Urinary bladder (tissue), 4 donors: Measurements from ENCODE around the gene MRPS31. TPM values are rescaled to one million over a fixed set of nuclear protein-coding genes. Genes with fewer than 3 reads are reported as not detected.
"Not testable (repeated sequence)": the region's sequence is repeated elsewhere in the genome, so short reads cannot be mapped to it uniquely, and the experiment has no call there.

Experiments used
- DNase-seq: peaks from one replicate; pipeline ENCODE4 v3.0.0-alpha.2; 2015; ENCODE audit errors: extremely low spot score
- H3K27ac ChIP-seq: one replicate; pipeline ENCODE4 v1.5.1; 2013; ENCODE audit warnings: low read depth, mild to moderate bottlenecking, moderate library complexity
- H3K36me3 ChIP-seq: one replicate; pipeline ENCODE4 v1.6.1; 2013; ENCODE audit warnings: mild to moderate bottlenecking, moderate library complexity; ENCODE audit not compliant: insufficient read depth
- H3K4me1 ChIP-seq: one replicate; pipeline ENCODE4 v1.6.1; 2013; ENCODE audit warnings: mild to moderate bottlenecking, moderate library complexity; ENCODE audit not compliant: insufficient read depth
- H3K4me3 ChIP-seq: one replicate; pipeline ENCODE4 v1.5.1; 2013; ENCODE audit warnings: low read depth, low read length
- WGBS: extraction: QIAGEN DNeasy Blood & Tissue Kit; methylation state at CpG from one replicate; pipeline ENCODE4 v1.1.7; 2013; 5-methylcytosine and 5-hydroxymethylcytosine counted together
- polyA plus RNA-seq: library from polyadenylated mRNA; stranded (reverse); fragments of 200-250 nt; gene quantifications from one replicate; pipeline ENCODE4 v1.2.3, GENCODE V29; 2013
- total RNA-seq: library from RNA; depleted of rRNA; stranded (reverse); fragments of >200 nt; gene quantifications from one replicate; pipeline ENCODE4 v1.2.3, GENCODE V29; 2014
- donor health status: healthy with polysubstance abuse.
- donor health status: healthy.

Gene MRPS31
- total and polyA plus RNA-seq, 2 donors = 22.8 to 42.9 TPM

DNA sequence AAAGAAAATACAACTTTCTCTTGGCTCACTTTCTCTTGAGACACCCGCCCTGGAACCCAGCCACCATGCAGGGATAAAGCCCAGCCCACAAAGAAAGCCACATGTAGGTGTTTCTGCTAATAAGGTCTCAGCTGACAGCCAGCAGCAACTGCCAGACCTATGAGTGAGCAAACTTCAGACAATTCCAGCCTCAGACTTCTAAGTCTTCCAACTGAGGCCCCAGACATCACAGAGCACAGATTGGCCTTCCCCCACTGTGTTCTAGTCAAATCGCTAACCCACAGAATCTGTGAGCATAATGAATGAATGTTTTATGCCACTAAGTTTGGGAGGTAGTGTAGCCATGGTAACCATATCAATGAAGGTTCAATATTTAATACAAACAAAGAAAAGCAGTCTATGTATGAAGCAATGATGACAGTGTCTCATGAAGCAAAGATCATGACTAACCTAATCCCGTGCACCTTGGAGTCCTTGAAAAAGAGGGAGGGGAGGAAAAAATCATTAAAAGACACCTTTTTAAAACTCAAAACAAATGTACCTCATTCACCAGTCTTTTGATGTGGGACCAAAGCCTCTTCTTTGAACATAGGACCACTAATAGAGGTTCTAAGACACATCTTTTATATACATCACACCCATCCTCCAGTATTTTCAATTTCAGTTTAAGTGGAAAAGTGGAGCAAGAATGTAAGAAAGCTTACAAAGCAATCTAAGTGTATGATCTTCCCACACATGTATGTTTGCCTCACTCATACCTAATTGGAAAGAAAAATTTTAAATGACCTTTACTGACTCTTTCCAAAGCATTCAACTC, 6.2 kb downstream of the MRPS31 start:
- no peak for DNase-seq
- 87% methylated on average over 3 of the region's 3 CpGs for WGBS
- no peak overlapping the region for H3K27ac ChIP-seq

DNA sequence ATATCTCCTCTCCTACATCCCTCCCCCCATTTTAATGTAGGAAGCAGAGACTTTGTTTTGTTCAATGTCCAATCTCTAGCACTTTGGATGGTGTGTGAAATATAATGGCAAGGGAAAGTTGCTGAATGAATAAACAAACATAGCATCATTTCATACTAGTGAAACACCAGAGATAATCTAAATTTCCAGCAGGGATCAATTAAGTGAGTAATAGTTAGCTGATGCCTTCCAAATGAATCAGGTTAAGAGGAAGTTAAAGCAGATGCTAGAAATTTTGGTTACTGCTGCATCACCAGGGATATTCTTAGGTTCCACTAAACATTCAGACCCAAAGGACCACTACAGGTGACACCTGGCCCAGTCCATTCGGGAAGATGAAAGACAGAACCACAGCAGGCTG, 8.1 kb downstream of the MRPS31 start:
- 90% methylated on average over 1 of the region's 1 CpG for WGBS
- H3K27ac ChIP-seq = no peak overlapping the region
- H3K4me1 ChIP-seq = no peaks in the 10 kb centered on the region
- H3K36me3 ChIP-seq = no peaks in the 10 kb centered on the region
- H3K4me3 ChIP-seq = no peak overlapping the region
- DNase-seq = no peak

More for the DNA sequence above, 6.2 kb downstream of the MRPS31 start:
- Histone ChIP-seq H3K4me3 (no peak overlapping the region), H3K36me3 (no peaks in the 10 kb centered on the region), H3K4me1 (no peaks in the 10 kb centered on the region)

DNA sequence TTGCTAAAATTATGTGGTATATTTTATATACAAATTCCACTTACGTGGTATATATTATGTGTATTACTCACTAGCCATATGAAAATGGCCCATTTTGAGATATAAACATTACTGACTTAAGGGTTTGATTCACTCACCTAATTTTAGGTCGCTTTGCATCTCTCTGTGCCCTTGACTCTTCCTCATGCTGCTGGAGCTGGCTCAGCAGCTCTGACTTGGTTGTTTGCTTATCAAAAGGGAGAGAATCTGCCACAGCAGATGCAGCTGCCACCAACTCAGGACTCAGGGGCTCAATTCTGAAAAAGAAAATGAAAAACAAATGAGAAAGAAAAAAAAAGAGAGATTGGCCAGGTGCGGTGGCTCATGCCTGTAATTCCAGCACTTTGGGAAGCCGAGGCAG, 12.2 kb downstream of the MRPS31 start:
- no peak overlapping the region for H3K4me3 ChIP-seq
- H3K4me1 ChIP-seq = no peaks in the 10 kb centered on the region
- DNase-seq = no peak
- H3K36me3 ChIP-seq = no peaks in the 10 kb centered on the region
- no peak overlapping the region for H3K27ac ChIP-seq
- WGBS = 97% methylated on average over 4 of the region's 4 CpGs

DNA sequence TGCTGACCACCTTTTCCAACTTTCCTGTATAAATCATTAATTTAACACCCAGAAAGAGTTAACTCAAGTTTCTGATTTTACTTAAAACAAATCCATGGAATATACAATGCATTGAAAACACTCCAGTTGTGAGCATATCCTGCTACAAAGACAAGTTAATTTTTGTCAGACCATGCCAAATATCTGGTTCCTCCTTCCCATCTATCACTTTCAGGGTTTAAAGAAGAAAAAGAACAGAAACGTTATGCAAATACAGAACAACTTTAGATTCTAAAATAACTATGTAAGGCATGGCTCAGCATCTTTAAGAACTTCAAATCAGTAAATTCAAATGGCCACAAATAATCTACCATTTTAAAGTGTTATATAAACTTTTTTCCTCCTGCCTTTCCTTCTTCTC, 14.9 kb downstream of the MRPS31 start:
- Histone ChIP-seq H3K4me1 (no peaks in the 10 kb centered on the region), H3K4me3 (no peak overlapping the region), H3K36me3 (no peaks in the 10 kb centered on the region), H3K27ac (no peak overlapping the region)
- no peak for DNase-seq
- 77% methylated on average over 1 of the region's 1 CpG for WGBS

DNA sequence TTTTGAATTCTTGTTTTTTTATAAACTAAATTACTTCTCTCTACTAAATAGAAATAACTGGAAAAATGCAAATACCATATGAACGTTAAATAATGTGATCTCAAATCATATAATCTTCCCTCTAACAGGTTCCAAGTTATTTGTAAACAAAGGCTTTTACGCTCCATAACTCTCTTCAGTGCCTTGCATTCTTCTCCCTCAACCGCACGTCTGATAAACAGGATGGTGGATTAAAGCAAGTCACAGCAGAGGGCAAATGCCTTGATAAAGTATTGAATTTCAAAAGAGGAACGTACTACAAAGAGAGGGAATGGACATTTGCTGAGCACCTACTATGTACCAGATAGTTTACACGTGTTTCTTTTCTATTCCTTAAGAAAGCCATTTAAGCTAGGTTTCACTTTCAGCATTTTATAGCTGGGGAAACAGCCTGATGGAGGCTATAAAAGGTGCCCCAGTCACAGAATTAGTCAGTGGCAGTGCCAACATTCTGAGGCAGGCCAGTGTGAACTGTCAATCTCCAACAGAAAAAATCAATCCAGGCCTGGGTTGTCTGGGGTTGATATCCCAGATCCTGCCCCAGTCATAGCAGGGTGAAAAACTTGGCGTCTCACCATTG, 15.8 kb downstream of the MRPS31 start:
- H3K4me1 ChIP-seq = no peaks in the 10 kb centered on the region
- no peak overlapping the region for H3K4me3 ChIP-seq
- DNase-seq = no peak
- H3K36me3 ChIP-seq = no peaks in the 10 kb centered on the region
- H3K27ac ChIP-seq = no peak overlapping the region
- 62% methylated on average over 7 of the region's 7 CpGs for WGBS

DNA sequence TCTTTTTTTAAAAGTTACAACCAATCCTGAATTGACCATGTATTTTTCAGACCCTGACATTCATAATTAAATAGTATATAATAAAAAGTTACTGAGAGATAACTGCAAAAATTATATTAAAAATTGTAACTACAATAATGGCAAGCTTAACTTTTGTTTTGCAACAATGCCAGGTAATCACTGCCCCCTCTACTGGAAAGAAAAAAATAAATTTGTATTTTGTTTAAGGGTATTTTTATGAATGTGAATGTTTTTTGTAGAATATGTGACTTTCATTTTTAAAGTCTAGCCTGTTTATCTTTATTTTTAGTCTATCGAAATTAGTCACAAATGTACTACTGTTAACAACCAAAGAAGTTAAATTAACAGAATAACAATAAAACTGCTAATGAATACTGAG, 21.7 kb downstream of the MRPS31 start:
- no peak overlapping the region for H3K4me3 ChIP-seq
- no peaks in the 10 kb centered on the region for H3K36me3 ChIP-seq
- no peaks in the 10 kb centered on the region for H3K4me1 ChIP-seq
- WGBS = 92% methylated on average over 1 of the region's 1 CpG
- no peak overlapping the region for H3K27ac ChIP-seq
- no peak for DNase-seq

DNA sequence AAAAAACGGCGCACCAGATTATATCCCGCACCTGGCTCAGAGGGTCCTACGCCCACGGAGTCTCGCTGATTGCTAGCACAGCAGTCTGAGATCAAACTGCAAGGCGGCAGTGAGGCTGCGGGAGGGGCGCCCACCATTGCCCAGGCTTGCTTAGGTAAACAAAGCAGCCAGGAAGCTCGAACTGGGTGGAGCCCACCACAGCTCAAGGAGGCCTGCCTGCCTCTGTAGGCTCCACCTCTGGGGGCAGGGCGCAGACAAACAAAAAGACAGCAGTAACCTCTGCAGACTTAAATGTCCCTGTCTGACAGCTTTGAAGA, 35.8 kb downstream of the MRPS31 start:
- not testable (repeated sequence) for H3K4me1 ChIP-seq, H3K27ac ChIP-seq, DNase-seq, H3K4me3 ChIP-seq, H3K36me3 ChIP-seq
- WGBS = 71% methylated on average over 10 of the region's 11 CpGs

DNA sequence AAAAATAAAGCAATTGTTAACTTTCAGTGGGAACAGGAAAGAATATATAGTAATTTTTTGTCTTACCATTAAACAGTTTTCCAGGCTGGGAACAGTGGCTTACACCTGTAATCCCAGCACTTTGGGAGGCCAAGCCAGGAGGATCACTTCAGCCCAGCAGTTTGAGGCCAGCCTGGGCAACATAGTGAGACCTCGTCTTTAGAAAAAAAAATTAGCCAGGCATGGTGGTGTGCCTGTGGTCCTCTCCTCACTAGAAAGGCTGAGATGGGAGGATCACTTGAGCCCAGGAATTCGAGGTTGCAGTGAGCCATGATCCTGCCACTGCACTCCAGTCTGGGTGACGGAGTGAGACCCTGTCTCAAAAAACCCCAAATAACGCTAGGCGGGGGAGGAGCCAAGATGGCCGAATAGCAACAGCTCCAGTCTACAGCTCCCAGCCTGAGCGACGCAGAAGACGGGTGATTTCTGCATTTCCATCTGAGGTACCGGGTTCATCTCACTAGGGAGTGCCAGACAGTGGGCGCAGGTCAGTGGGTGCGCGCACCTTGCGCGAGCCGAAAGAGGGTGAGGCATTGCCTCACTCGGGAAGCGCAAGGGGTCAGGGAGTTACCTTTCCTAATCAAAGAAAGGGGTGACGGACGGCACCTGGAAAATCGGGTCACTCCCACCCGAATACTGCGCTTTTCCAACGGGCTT, 36.3 kb downstream of the MRPS31 start:
- H3K36me3 ChIP-seq, H3K27ac ChIP-seq, H3K4me3 ChIP-seq, DNase-seq, H3K4me1 ChIP-seq: not testable (repeated sequence)
- 90% methylated on average over 24 of the region's 24 CpGs for WGBS

DNA sequence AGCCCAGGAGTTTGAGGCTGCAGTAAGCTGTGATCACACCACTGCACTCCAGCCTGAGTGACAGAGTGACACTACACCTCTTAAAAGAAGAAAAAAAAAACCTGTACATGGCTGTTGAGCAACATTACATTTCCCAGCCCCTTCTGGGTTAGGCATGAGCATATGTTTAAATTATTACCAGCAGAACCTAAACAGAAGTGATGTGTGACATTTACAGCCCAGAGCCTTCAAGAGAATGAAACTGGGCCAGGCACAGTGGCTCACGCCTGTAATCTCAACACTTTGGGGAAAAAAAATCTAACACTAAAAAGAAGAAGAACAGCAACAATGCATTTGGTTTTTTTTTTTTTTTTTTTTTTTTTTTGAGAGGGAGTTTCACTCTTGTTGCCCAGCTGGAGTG, 38.3 kb downstream of the MRPS31 start:
- no peak overlapping the region for H3K27ac ChIP-seq
- H3K36me3 ChIP-seq = peaks cover 5% of the 10 kb centered on the region
- H3K4me3 ChIP-seq = no peak overlapping the region
- no peak for DNase-seq
- 75% methylated on average over 1 of the region's 1 CpG for WGBS
- H3K4me1 ChIP-seq = no peaks in the 10 kb centered on the region

DNA sequence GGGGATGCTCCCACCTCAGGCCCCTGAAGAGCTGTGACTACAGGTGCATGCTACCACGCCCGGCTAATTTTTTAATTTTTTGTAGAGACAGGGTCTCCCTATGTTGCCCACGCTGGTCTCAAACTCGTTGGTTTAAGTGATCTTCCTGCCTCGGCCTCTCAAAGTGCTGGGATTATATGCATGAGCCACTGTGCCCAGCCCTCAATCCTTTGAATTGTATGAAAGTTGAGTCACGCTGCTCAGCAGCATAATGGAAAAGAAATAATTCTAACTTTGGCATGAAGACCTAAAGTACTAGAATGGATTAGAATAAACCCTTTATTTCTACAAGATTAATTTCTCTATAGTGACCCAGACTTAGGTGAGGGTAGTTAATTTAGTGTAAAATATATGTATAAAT, 42.4 kb downstream of the MRPS31 start:
- Histone ChIP-seq H3K4me1 (no peaks in the 10 kb centered on the region), H3K4me3 (no peak overlapping the region), H3K36me3 (peaks cover 5% of the 10 kb centered on the region), H3K27ac (no peak overlapping the region)
- 96% methylated on average over 6 of the region's 6 CpGs for WGBS
- no peak for DNase-seq

DNA sequence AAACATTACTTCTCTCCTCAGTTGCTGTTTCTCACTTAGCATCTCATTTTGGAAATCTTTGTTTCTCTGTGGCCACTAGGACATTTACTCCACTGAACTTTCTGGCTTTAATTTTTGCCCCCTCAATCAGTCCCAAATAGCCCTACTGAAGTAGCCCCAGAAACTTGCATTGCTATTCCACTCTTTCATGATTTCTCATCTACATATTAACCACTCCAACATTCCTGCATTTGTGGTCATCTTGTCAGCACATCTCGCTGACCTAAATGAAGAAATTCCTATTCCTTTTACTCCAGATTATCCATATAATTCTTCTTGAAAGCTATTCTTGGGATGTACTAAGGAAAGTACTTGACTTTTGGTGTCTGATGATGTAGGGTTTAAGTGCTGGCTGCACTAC, 56.6 kb downstream of the MRPS31 start:
- H3K4me1 ChIP-seq, DNase-seq, H3K36me3 ChIP-seq, H3K4me3 ChIP-seq, H3K27ac ChIP-seq: not testable (repeated sequence)
- WGBS = no CpG with 5 or more reads among the region's 1 CpG

DNA sequence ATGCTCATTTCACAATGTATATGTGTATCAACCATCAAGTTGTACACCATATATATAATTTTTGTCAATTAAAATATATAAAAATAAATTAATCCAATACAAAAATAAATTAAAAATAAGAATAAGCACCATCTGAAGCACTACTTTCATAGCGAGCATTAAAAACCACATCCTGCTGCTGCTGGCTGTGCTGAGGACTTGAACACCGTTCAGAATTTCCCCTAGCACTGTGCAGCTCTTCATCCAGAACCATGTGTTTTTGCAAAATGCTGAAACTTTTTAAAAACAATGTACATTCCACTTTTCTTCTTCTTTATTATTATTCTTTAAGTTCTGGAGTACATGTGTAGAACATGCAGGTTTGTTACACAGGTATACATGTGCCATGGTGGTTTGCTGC, 64.6 kb downstream of the MRPS31 start:
- 84% methylated on average over 2 of the region's 2 CpGs for WGBS
- H3K4me3 ChIP-seq = no peak overlapping the region
- H3K36me3 ChIP-seq = no peaks in the 10 kb centered on the region
- H3K4me1 ChIP-seq = no peaks in the 10 kb centered on the region
- H3K27ac ChIP-seq = no peak overlapping the region
- no peak for DNase-seq

DNA sequence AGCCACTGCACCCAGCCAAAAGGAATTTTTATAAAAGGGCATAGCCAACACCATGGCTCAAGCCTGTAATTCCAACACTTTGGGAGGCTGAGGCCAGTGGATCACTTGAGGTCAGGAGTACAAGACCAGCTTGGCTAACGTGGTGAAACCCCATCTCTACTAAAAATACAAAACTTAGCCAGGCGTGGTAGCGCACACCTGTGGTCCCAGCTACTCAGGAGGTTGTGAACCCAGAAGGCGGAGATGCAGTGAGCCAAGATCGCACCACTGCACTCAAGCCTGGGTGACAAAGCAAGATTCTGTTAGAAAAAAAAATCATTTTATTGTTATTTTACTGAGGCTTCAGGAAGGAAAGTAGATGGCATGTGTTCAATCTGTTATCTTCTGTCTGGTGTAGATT, 73.3 kb downstream of the MRPS31 start:
- no peaks in the 10 kb centered on the region for H3K4me1 ChIP-seq
- 87% methylated on average over 5 of the region's 5 CpGs for WGBS
- no peaks in the 10 kb centered on the region for H3K36me3 ChIP-seq
- H3K4me3 ChIP-seq = no peak overlapping the region
- H3K27ac ChIP-seq = no peak overlapping the region
- no peak for DNase-seq

DNA sequence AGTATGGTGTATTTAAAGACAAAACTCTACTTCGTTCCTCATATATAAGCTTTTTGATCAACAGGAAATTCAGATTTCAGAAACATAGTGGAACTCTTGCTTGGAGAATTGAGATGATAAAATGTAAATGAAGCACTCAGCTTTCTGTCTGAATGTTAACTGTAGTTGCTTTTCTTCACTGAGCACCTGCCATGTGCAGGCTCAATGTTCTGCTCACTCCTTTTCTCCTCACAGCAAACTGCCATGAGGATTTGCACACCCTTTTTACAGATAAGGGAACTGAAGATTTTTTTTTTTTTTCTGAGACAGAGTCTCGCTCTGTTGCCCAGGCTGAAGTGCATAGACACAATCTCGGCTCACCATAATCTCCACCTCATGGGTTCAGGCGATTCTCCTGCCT, 76.6 kb downstream of the MRPS31 start:
- WGBS = 90% methylated on average over 4 of the region's 4 CpGs
- no peak for DNase-seq
- Histone ChIP-seq H3K36me3 (no peaks in the 10 kb centered on the region), H3K4me1 (no peaks in the 10 kb centered on the region), H3K27ac (no peak overlapping the region), H3K4me3 (no peak overlapping the region)
